Vagina (tissue), 2 donors: ENCODE results near the gene MAP1LC3B. TPM values are rescaled to one million over a fixed set of nuclear protein-coding genes. Genes with fewer than 3 reads are reported as not detected.
A peak's percentile ranks its signal among the peaks of the same experiment; 100 is the strongest.

Experiments used
- DNase-seq, 2 donors: peaks; one replicate each; pipeline ENCODE4 v3.0.0-alpha.2; 2017; ENCODE audit errors: extremely low spot score in 2 of 2
- H3K27ac ChIP-seq: fragments of 200-600 bp; sonication (generic); one replicate; pipeline ENCODE4 v1.5.1; 2019
- H3K27me3 ChIP-seq: fragments of 200-600 bp; sonication (generic); one replicate; pipeline ENCODE4 v1.5.1; 2019
- H3K36me3 ChIP-seq, 2 donors: fragments of 200-600 bp; sonication (generic); one replicate each; pipeline ENCODE4 v1.5.1; 2017 to 2019
- H3K4me1 ChIP-seq: fragments of 200-600 bp; sonication (generic); one replicate; pipeline ENCODE4 v1.5.1; 2019
- H3K4me3 ChIP-seq, 2 donors: fragments of 200-600 bp; sonication (generic); 1 replicate in 1 of 2; 2 replicates in 1 of 2; pipeline ENCODE4 v1.5.1; 2016 to 2019
- H3K9me3 ChIP-seq: fragments of 200-600 bp; sonication (generic); one replicate; pipeline ENCODE4 v1.5.1; 2019
- CTCF ChIP-seq, 3 experiments: fragments of 450-650 bp in 2 of 3; fragments of 200-600 bp in 1 of 3; sonication (generic) in 1 of 3; IDR thresholded peaks; one replicate each; pipeline ENCODE4 v1.5.1; 2017 to 2019; ENCODE audit warnings: antibody characterized with exemption in 3 of 3, mild to moderate bottlenecking in 2 of 3, moderate library complexity in 2 of 3
- POLR2A ChIP-seq, 2 donors: fragments of 450-650 bp; IDR thresholded peaks; one replicate each; pipeline ENCODE4 v1.6.1; 2017; ENCODE audit warnings: antibody characterized with exemption in 2 of 2, mild to moderate bottlenecking in 2 of 2, moderate library complexity in 2 of 2
- POLR2AphosphoS5 ChIP-seq, 2 donors: sonication (generic); formaldehyde crosslinking; IDR thresholded peaks; one replicate each; pipeline ENCODE4 v1.9.0; 2017; ENCODE audit warnings: antibody characterized with exemption in 2 of 2, mild to moderate bottlenecking in 2 of 2, low read depth in 1 of 2; ENCODE audit not compliant: insufficient read depth in 1 of 2
- intact Hi-C: fragments of 100-400 bp; cut with DNase I; formaldehyde crosslinking; loops from one replicate; pipeline ENCODE4 v1.15.1; 2023
- total RNA-seq: library from RNA; depleted of rRNA; stranded (reverse); fragments of >200 nt; gene quantifications from one replicate; pipeline ENCODE4 v1.2.3, GENCODE V29; 2016

The MAP1LC3B gene
- total RNA-seq, 1 donor from 2014 or later: 44.9 TPM

- Histone ChIP-seq H3K36me3 (peaks cover 0 to 71% of the 10 kb centered on the region in 2 donors), H3K4me3 (no peak overlapping the region), H3K9me3 (no peaks in the 10 kb centered on the region), H3K27ac (no peak overlapping the region), H3K27me3 (no peaks in the 10 kb centered on the region), H3K4me1 (no peaks in the 10 kb centered on the region)
- no peak for DNase-seq
- TF ChIP-seq CTCF (IDR thresholded peaks at IDR 0.05) (peak; percentile 45 to 74 (median 64)), POLR2A (IDR thresholded peaks at IDR 0.05) (no peak), POLR2AphosphoS5 (IDR thresholded peaks at IDR 0.05; ENCODE audit: insufficient read depth in 1 of 2, low read depth in 1 of 2) (no peak)
- intact Hi-C loops: loop anchor here (10.0 kb wide), 2 partner anchors 78 to 218 kb away; partner anchors contain the start of gene ZCCHC14
These were observed 24.8 kb downstream of the MAP1LC3B start for GRCh38 chr16:87416826-87417527.

- Histone ChIP-seq H3K27me3 (no peaks in the 10 kb centered on the region), H3K27ac (no peak overlapping the region), H3K36me3 (peaks cover 0 to 65% of the 10 kb centered on the region in 2 donors), H3K9me3 (no peaks in the 10 kb centered on the region), H3K4me1 (no peaks in the 10 kb centered on the region), H3K4me3 (no peak overlapping the region)
- intact Hi-C loops: loop anchor here (10.0 kb wide), 2 partner anchors 77 to 217 kb away; partner anchors contain the start of gene ZCCHC14
- no peak for TF ChIP-seq POLR2AphosphoS5 (IDR thresholded peaks at IDR 0.05; ENCODE audit: insufficient read depth in 1 of 2, low read depth in 1 of 2)
- no peak for TF ChIP-seq POLR2A (IDR thresholded peaks at IDR 0.05)
- TF ChIP-seq CTCF (IDR thresholded peaks at IDR 0.05): no peak
- DNase-seq: no peak
These were observed 25.4 kb downstream of the MAP1LC3B start for GRCh38 chr16:87417528-87417910.

GRCh38 chr16:87418216-87418615 lies 26.1 kb downstream of the MAP1LC3B start:
- TF ChIP-seq POLR2AphosphoS5 (IDR thresholded peaks at IDR 0.05; ENCODE audit: insufficient read depth in 1 of 2, low read depth in 1 of 2): no peak
- no peak for TF ChIP-seq CTCF (IDR thresholded peaks at IDR 0.05)
- no peak for TF ChIP-seq POLR2A (IDR thresholded peaks at IDR 0.05)
- Histone ChIP-seq H3K27me3 (no peaks in the 10 kb centered on the region), H3K9me3 (no peaks in the 10 kb centered on the region), H3K4me3 (no peak overlapping the region), H3K27ac (no peak overlapping the region), H3K4me1 (no peaks in the 10 kb centered on the region), H3K36me3 (peaks cover 0 to 65% of the 10 kb centered on the region in 2 donors)
- no peak for DNase-seq
- intact Hi-C loops: loop anchor here (10.0 kb wide), 2 partner anchors 77 to 217 kb away; partner anchors contain the start of gene ZCCHC14

GRCh38 chr16:87418644-87419043 lies 26.5 kb downstream of the MAP1LC3B start:
- Histone ChIP-seq H3K36me3 (peaks cover 0 to 64% of the 10 kb centered on the region in 2 donors), H3K27me3 (no peaks in the 10 kb centered on the region), H3K9me3 (no peaks in the 10 kb centered on the region), H3K4me3 (no peak overlapping the region), H3K4me1 (no peaks in the 10 kb centered on the region), H3K27ac (no peak overlapping the region)
- TF ChIP-seq POLR2AphosphoS5 (IDR thresholded peaks at IDR 0.05; ENCODE audit: insufficient read depth in 1 of 2, low read depth in 1 of 2): no peak
- no peak for TF ChIP-seq POLR2A (IDR thresholded peaks at IDR 0.05)
- no peak for TF ChIP-seq CTCF (IDR thresholded peaks at IDR 0.05)
- DNase-seq: no peak
- intact Hi-C loops: loop anchor here (10.0 kb wide), 2 partner anchors 76 to 216 kb away; partner anchors contain the start of gene ZCCHC14
